ENCODE measurements around the gene NHERF2.

The NHERF2 gene

GRCh38 chr16:1981398-1981836 is 45.3 kb upstream of the NHERF2 start, which contains the start of gene NOXO1:
NOXO1 (minus strand) TSS chr16:1981469; CDS start chr16:1981179, 290 bp downstream.
- H3K36me3 ChIP-seq = peaks cover 41 to 48% (median 43%) of the 10 kb centered on the region in 11 experiments
- peaks cover 18 to 43% (median 27%) of the 10 kb centered on the region in 10 experiments for H3K4me1 ChIP-seq
- no peak for TF ChIP-seq Cebpa-rat (IDR thresholded peaks at IDR 0.05)
- H3K9me3 ChIP-seq (replicated peaks in 1 of 11) = no peaks in the 10 kb centered on the region
- no peak within 1 kb of the TSS for H3K27ac ChIP-seq
- H3K27me3 ChIP-seq = peaks cover 60 to 75% (median 68%) of the 10 kb centered on the region in 11 experiments
- no peak within 1 kb of the TSS for H3K4me3 ChIP-seq
- H3K4me2 ChIP-seq = peak within 1 kb of the TSS in 1 of 11 experiments; percentile 7; a peak in 1 of 22 replicates
- H4K20me1 ChIP-seq = peaks cover 0 to 88% (median 72%) of the 10 kb centered on the region in 11 experiments; a peak in 19 of 22 replicates
- no peak within 1 kb of the TSS for H3K9ac ChIP-seq

- H3K4me3 ChIP-seq = no peak overlapping the region
- peaks cover 60 to 75% (median 68%) of the 10 kb centered on the region in 11 experiments for H3K27me3 ChIP-seq
- peaks cover 0 to 85% (median 69%) of the 10 kb centered on the region in 11 experiments; a peak in 19 of 22 replicates for H4K20me1 ChIP-seq
- no peak overlapping the region for H3K9ac ChIP-seq
- H3K4me1 ChIP-seq = peaks cover 18 to 43% (median 27%) of the 10 kb centered on the region in 10 experiments
- H3K36me3 ChIP-seq = peaks cover 39 to 48% (median 43%) of the 10 kb centered on the region in 11 experiments
- no peak overlapping the region for H3K4me2 ChIP-seq
- no peaks in the 10 kb centered on the region for H3K9me3 ChIP-seq (replicated peaks in 1 of 11)
- TF ChIP-seq Cebpa-rat (IDR thresholded peaks at IDR 0.05) = no peak
- no peak overlapping the region for H3K27ac ChIP-seq
Measured at GRCh38 chr16:1982013-1982433, 44.7 kb upstream of the NHERF2 start.

- no peak for TF ChIP-seq Cebpa-rat (IDR thresholded peaks at IDR 0.05)
Measured at GRCh38 chr16:1982991-1983543, 43.6 kb upstream of the NHERF2 start.

GRCh38 chr16:1983544-1984346 is 43.0 kb upstream of the NHERF2 start, which contains the start of gene GFER:
GFER (plus strand) TSS chr16:1984193; CDS start chr16:1984219, 26 bp downstream.
- peaks cover 0 to 77% (median 57%) of the 10 kb centered on the region in 11 experiments; a peak in 19 of 22 replicates for H4K20me1 ChIP-seq
- H3K4me3 ChIP-seq = peak within 1 kb of the TSS; percentile 71 to 87 (median 81)
- H3K4me2 ChIP-seq = peak within 1 kb of the TSS; percentile 96 to 99 (median 98)
- H3K36me3 ChIP-seq = peaks cover 25 to 34% (median 28%) of the 10 kb centered on the region in 11 experiments
- H3K4me1 ChIP-seq = peaks cover 18 to 43% (median 27%) of the 10 kb centered on the region in 10 experiments
- H3K27me3 ChIP-seq = peaks cover 53 to 72% (median 66%) of the 10 kb centered on the region in 11 experiments
- H3K9ac ChIP-seq = peak within 1 kb of the TSS; percentile 84 to 94 (median 91)
- H3K27ac ChIP-seq = peak within 1 kb of the TSS; percentile 72 to 90 (median 82)
- H3K9me3 ChIP-seq (replicated peaks in 1 of 11) = no peaks in the 10 kb centered on the region
- TF ChIP-seq Cebpa-rat (IDR thresholded peaks at IDR 0.05) = no peak

More at GRCh38 chr16:1982991-1983543, 43.6 kb upstream of the NHERF2 start:
- Histone ChIP-seq H4K20me1 (peaks cover 0 to 81% (median 63%) of the 10 kb centered on the region in 11 experiments; a peak in 19 of 22 replicates), H3K27ac (no peak overlapping the region), H3K4me1 (peaks cover 18 to 43% (median 27%) of the 10 kb centered on the region in 10 experiments), H3K27me3 (peaks cover 56 to 72% (median 66%) of the 10 kb centered on the region in 11 experiments), H3K4me2 (peak overlapping the region; percentile 91 to 99 (median 97)), H3K4me3 (peak overlapping the region; percentile 71 to 87 (median 81)), H3K9me3 (replicated peaks in 1 of 11) (no peaks in the 10 kb centered on the region), H3K9ac (peak overlapping the region; percentile 84 to 94 (median 91); a peak in 21 of 22 replicates), H3K36me3 (peaks cover 32 to 41% (median 35%) of the 10 kb centered on the region in 11 experiments)

GRCh38 chr16:1984347-1985225 is 42.1 kb upstream of the NHERF2 start:
- H3K36me3 ChIP-seq = peaks cover 17 to 26% (median 21%) of the 10 kb centered on the region in 11 experiments
- peaks cover 0 to 77% (median 52%) of the 10 kb centered on the region in 11 experiments; a peak in 19 of 22 replicates for H4K20me1 ChIP-seq
- H3K4me3 ChIP-seq = peak overlapping the region; percentile 71 to 87 (median 81)
- peaks cover 18 to 40% (median 26%) of the 10 kb centered on the region in 10 experiments for H3K4me1 ChIP-seq
- peaks cover 53 to 72% (median 66%) of the 10 kb centered on the region in 11 experiments for H3K27me3 ChIP-seq
- no peak for TF ChIP-seq Cebpa-rat (IDR thresholded peaks at IDR 0.05)
- peak overlapping the region; percentile 96 to 99 (median 98) for H3K4me2 ChIP-seq
- peak overlapping the region; percentile 72 to 90 (median 82) for H3K27ac ChIP-seq
- H3K9me3 ChIP-seq (replicated peaks in 1 of 11) = no peaks in the 10 kb centered on the region
- peak overlapping the region; percentile 84 to 94 (median 91) for H3K9ac ChIP-seq

GRCh38 chr16:1985466-1986150 is 41.1 kb upstream of the NHERF2 start:
- peaks cover 22 to 36% (median 29%) of the 10 kb centered on the region in 10 experiments for H3K4me1 ChIP-seq
- no peak overlapping the region for H3K27ac ChIP-seq
- peak overlapping the region; percentile 84 to 94 (median 91); a peak in 20 of 22 replicates for H3K9ac ChIP-seq
- H4K20me1 ChIP-seq = peaks cover 0 to 73% (median 44%) of the 10 kb centered on the region in 11 experiments; a peak in 19 of 22 replicates
- H3K36me3 ChIP-seq = peaks cover 16 to 23% (median 21%) of the 10 kb centered on the region in 11 experiments
- no peaks in the 10 kb centered on the region for H3K9me3 ChIP-seq (replicated peaks in 1 of 11)
- no peak for TF ChIP-seq Cebpa-rat (IDR thresholded peaks at IDR 0.05)
- peak overlapping the region; percentile 96 to 99 (median 98) for H3K4me2 ChIP-seq
- peaks cover 53 to 72% (median 66%) of the 10 kb centered on the region in 11 experiments for H3K27me3 ChIP-seq
- peak overlapping the region; percentile 71 to 87 (median 81) for H3K4me3 ChIP-seq

GRCh38 chr16:1987198-1987597 is 39.5 kb upstream of the NHERF2 start:
- Histone ChIP-seq H3K27ac (no peak overlapping the region), H3K27me3 (peaks cover 51 to 71% (median 64%) of the 10 kb centered on the region in 11 experiments), H4K20me1 (peaks cover 0 to 68% (median 32%) of the 10 kb centered on the region in 11 experiments; a peak in 17 of 22 replicates), H3K36me3 (peaks cover 16 to 23% (median 21%) of the 10 kb centered on the region in 11 experiments), H3K4me1 (peaks cover 35 to 50% (median 42%) of the 10 kb centered on the region in 10 experiments), H3K9me3 (replicated peaks in 1 of 11) (peaks cover 0 to under 1% (median 0%) of the 10 kb centered on the region in 11 experiments; a peak in 2 of 22 replicates), H3K4me3 (no peak overlapping the region), H3K9ac (no peak overlapping the region; a peak in 1 of 22 replicates), H3K4me2 (no peak overlapping the region)
- TF ChIP-seq Cebpa-rat (IDR thresholded peaks at IDR 0.05) = no peak

Data from BLaER1 treated with 17β-estradiol and CSF1 and Interleukin-3, amounts not matched to agents 10 nM and 100 nM (cell line).